Measurements from ENCODE around the gene ZDHHC8. TPM values are rescaled to one million over a fixed set of nuclear protein-coding genes. Genes with fewer than 3 reads are reported as not detected.

The ZDHHC8 gene
- polyA plus RNA-seq, 4 donors = 3.8 to 33.5 (median 14.3) TPM

GRCh38 chr22:20087319-20088262, 44.0 kb upstream of the ZDHHC8 start:
- H3K4me3 ChIP-seq (ENCODE audit: low read depth in 1 of 3, low read length in 3 of 3) = no peak overlapping the region
- WGBS, 3 donors = 90 to 94% (median 92%) methylated on average over 14 of the region's 14 CpGs
- FAIRE-seq (no peak), DNase-seq (no peak)
- H3K9me3 ChIP-seq (ENCODE audit: control insufficient read depth in 2 of 2, insufficient read depth in 1 of 2, low read depth in 1 of 2, low read length in 1 of 2) = no peaks in the 10 kb centered on the region
- H3K4me1 ChIP-seq (ENCODE audit: control insufficient read depth in 3 of 3, insufficient read depth in 2 of 3, low read depth in 1 of 3, low read length in 2 of 3) = peaks cover 0 to 19% (median 2%) of the 10 kb centered on the region in 3 donors
- peaks cover 20 to 89% (median 35%) of the 10 kb centered on the region in 3 donors for H3K36me3 ChIP-seq (ENCODE audit: control insufficient read depth in 3 of 3, insufficient read depth in 2 of 3, low read depth in 1 of 3, low read length in 3 of 3)
- H3K27me3 ChIP-seq (ENCODE audit: control insufficient read depth in 3 of 3, insufficient read depth in 3 of 3, low read length in 3 of 3) = no peaks in the 10 kb centered on the region
- H3K27ac ChIP-seq (ENCODE audit: low read depth in 1 of 3, low read length in 2 of 3) = no peak overlapping the region

DNA sequence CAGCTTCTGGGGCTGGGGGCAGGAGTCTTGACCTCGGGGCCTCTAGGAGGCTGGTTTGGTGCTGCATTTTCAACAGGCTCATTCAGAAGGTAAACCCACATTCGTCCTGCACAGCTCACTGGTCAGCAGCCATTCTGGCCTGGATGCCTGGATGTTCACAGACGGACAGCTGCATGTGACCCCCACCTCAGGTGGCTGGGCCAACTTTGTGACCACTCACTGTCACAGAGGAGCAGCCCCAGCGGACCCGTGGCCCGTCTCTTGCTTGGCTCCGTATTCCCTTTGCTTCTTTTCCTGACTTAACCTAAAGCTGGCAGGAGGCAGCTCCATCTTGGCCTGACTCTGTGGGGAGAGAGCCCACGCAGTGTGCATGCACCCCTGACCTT, 43.3 kb upstream of the ZDHHC8 start:
- Histone ChIP-seq H3K4me3 (ENCODE audit: low read depth in 1 of 3, low read length in 3 of 3) (no peak overlapping the region), H3K4me1 (ENCODE audit: control insufficient read depth in 3 of 3, insufficient read depth in 2 of 3, low read depth in 1 of 3, low read length in 2 of 3) (peaks cover 0 to 12% (median 2%) of the 10 kb centered on the region in 3 donors), H3K27ac (ENCODE audit: low read depth in 1 of 3, low read length in 2 of 3) (no peak overlapping the region), H3K9me3 (ENCODE audit: control insufficient read depth in 2 of 2, insufficient read depth in 1 of 2, low read depth in 1 of 2, low read length in 1 of 2) (no peaks in the 10 kb centered on the region), H3K27me3 (ENCODE audit: control insufficient read depth in 3 of 3, insufficient read depth in 3 of 3, low read length in 3 of 3) (no peaks in the 10 kb centered on the region), H3K36me3 (ENCODE audit: control insufficient read depth in 3 of 3, insufficient read depth in 2 of 3, low read depth in 1 of 3, low read length in 3 of 3) (peaks cover 20 to 89% (median 35%) of the 10 kb centered on the region in 3 donors)
- no peak for DNase-seq
- no peak for FAIRE-seq
- WGBS, 3 donors = 93 to 98% (median 93%) methylated on average over 8 of the region's 8 CpGs

DNA sequence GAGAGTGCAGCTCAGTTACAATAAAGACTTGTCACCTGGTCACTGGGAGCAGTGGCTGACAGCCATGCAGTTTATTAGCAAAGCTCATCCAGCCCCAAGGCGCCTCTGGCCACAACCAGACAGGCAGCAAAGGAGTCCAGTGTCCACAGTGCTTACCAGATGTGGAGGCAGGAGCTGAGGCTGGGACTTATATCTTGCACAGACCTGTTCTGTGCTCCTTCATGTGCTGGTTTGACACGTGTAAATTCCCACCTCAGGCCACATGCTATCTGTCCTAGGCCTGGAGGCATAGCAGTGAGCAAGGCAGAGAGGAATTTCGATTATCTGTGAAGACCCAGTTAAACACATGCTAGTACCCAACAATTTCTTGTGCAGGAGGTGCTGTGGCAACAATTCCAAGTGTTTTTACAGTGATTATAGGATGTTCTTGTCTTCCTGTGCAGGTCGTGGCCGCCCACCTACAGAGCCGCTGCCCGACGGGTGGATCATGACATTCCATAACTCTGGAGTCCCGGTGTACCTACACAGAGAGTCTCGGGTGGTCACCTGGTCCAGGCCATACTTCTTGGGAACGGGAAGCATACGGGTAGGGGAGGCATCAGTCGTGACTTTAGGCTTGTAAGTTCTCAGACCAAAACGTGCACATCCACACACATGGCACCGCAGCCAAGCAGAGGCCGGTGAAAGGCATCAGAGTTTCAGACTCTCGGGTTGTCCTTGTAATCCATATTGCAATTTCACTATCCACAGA, 42.2 kb upstream of the ZDHHC8 start:
- no peaks in the 10 kb centered on the region for H3K27me3 ChIP-seq (ENCODE audit: control insufficient read depth in 3 of 3, insufficient read depth in 3 of 3, low read length in 3 of 3)
- no peak overlapping the region for H3K4me3 ChIP-seq (ENCODE audit: low read depth in 1 of 3, low read length in 3 of 3)
- FAIRE-seq (no peak), DNase-seq (no peak)
- peaks cover 20 to 96% (median 43%) of the 10 kb centered on the region in 3 donors for H3K36me3 ChIP-seq (ENCODE audit: control insufficient read depth in 3 of 3, insufficient read depth in 2 of 3, low read depth in 1 of 3, low read length in 3 of 3)
- H3K4me1 ChIP-seq (ENCODE audit: control insufficient read depth in 3 of 3, insufficient read depth in 2 of 3, low read depth in 1 of 3, low read length in 2 of 3) = peaks cover 0 to 7% (median 0%) of the 10 kb centered on the region in 3 donors
- H3K9me3 ChIP-seq (ENCODE audit: control insufficient read depth in 2 of 2, insufficient read depth in 1 of 2, low read depth in 1 of 2, low read length in 1 of 2) = no peaks in the 10 kb centered on the region
- WGBS, 3 donors = 93 to 94% (median 94%) methylated on average over 17 of the region's 17 CpGs
- no peak overlapping the region for H3K27ac ChIP-seq (ENCODE audit: low read depth in 1 of 3, low read length in 2 of 3)

DNA sequence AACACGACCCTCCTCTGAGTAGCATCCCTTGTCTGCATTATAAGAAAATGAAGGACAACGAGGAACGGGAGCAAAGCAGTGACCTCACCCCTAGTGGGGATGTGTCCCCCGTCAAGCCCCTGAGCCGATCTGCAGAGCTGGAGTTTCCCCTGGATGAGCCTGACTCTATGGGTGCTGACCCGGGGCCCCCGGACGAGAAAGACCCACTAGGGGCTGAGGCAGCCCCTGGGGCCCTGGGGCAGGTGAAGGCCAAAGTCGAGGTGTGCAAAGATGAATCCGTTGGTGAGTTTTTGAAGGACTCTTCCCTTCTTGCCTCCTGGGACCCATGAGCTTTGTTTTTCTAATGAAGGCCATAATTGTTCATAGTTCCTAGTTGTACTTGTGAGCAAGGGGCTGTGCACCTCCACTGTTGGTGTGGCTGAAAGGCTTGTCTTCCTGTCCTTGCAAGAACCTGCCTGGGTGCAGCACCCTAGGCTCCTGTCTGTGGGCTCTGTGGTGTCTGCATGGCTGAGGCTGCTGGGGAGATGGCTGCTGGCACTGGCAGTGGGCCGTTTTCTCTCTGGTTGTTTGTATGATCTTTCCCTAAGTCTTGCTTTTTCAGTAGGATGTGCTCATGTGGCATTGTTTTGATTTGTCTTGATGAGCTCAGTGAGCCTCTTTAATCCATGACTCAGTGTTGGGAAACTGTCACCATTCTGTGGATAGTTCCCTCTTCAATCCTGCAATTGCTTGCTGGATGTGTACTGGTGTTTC, 41.5 kb upstream of the ZDHHC8 start:
- FAIRE-seq = no peak
- WGBS, 3 donors = 88 to 95% (median 93%) methylated on average over 11 of the region's 11 CpGs
- no peaks in the 10 kb centered on the region for H3K9me3 ChIP-seq (ENCODE audit: control insufficient read depth in 2 of 2, insufficient read depth in 1 of 2, low read depth in 1 of 2, low read length in 1 of 2)

DNA sequence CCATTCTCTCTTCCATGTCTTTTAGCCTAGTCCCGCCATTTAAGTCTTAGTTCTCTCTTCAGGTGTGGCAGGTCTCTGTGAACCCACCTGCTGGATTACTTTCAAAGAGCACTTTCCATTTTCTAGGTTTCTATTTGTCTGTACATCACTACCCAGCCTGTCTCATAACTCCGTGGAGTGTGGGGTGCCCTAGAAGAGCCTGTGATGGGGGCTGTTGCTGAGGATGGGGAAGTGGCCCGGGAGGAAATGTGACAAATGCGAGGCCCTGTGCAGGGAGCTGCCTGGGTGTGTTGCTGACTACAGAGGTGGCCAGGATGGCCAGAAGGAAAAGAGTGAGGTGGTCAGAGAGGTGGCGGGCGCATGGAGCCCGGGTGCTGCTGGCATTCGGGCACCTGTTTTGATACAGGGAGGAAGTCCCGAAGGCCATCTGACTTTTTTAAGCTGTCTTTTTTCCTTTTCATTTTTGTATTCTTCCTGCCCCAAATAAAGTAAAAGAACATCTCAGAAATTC, 40.8 kb upstream of the ZDHHC8 start:
- H3K4me3 ChIP-seq (ENCODE audit: low read depth in 1 of 3, low read length in 3 of 3) = no peak overlapping the region
- H3K9me3 ChIP-seq (ENCODE audit: control insufficient read depth in 2 of 2, insufficient read depth in 1 of 2, low read depth in 1 of 2, low read length in 1 of 2) = peaks cover 0 to 2% of the 10 kb centered on the region in 2 donors
- H3K27ac ChIP-seq (ENCODE audit: low read depth in 1 of 3, low read length in 2 of 3) = no peak overlapping the region
- WGBS, 3 donors = 90 to 91% (median 90%) methylated on average over 9 of the region's 9 CpGs
- no peaks in the 10 kb centered on the region for H3K27me3 ChIP-seq (ENCODE audit: control insufficient read depth in 3 of 3, insufficient read depth in 3 of 3, low read length in 3 of 3)
- DNase-seq (no peak), FAIRE-seq (no peak)
- H3K36me3 ChIP-seq (ENCODE audit: control insufficient read depth in 3 of 3, insufficient read depth in 2 of 3, low read depth in 1 of 3, low read length in 3 of 3) = peaks cover 28 to 97% (median 42%) of the 10 kb centered on the region in 3 donors
- H3K4me1 ChIP-seq (ENCODE audit: control insufficient read depth in 3 of 3, insufficient read depth in 2 of 3, low read depth in 1 of 3, low read length in 2 of 3) = no peaks in the 10 kb centered on the region

More for the DNA sequence above, 41.5 kb upstream of the ZDHHC8 start:
- no peaks in the 10 kb centered on the region for H3K27me3 ChIP-seq (ENCODE audit: control insufficient read depth in 3 of 3, insufficient read depth in 3 of 3, low read length in 3 of 3)
- no peak for DNase-seq
- H3K4me1 ChIP-seq (ENCODE audit: control insufficient read depth in 3 of 3, insufficient read depth in 2 of 3, low read depth in 1 of 3, low read length in 2 of 3) = no peaks in the 10 kb centered on the region
- peaks cover 22 to 96% (median 44%) of the 10 kb centered on the region in 3 donors for H3K36me3 ChIP-seq (ENCODE audit: control insufficient read depth in 3 of 3, insufficient read depth in 2 of 3, low read depth in 1 of 3, low read length in 3 of 3)
- no peak overlapping the region for H3K27ac ChIP-seq (ENCODE audit: low read depth in 1 of 3, low read length in 2 of 3)
- H3K4me3 ChIP-seq (ENCODE audit: low read depth in 1 of 3, low read length in 3 of 3) = no peak overlapping the region

GRCh38 chr22:20091690-20092476, 39.7 kb upstream of the ZDHHC8 start:
- FAIRE-seq (no peak), DNase-seq (no peak)
- H3K4me3 ChIP-seq (ENCODE audit: low read depth in 1 of 3, low read length in 3 of 3) = no peak overlapping the region
- no peaks in the 10 kb centered on the region for H3K27me3 ChIP-seq (ENCODE audit: control insufficient read depth in 3 of 3, insufficient read depth in 3 of 3, low read length in 3 of 3)
- H3K36me3 ChIP-seq (ENCODE audit: control insufficient read depth in 3 of 3, insufficient read depth in 2 of 3, low read depth in 1 of 3, low read length in 3 of 3) = peaks cover 24 to 90% (median 42%) of the 10 kb centered on the region in 3 donors
- no peak overlapping the region for H3K27ac ChIP-seq (ENCODE audit: low read depth in 1 of 3, low read length in 2 of 3)
- 89 to 93% (median 89%) methylated on average over 16 of the region's 16 CpGs for WGBS, 3 donors
- peaks cover 0 to 4% of the 10 kb centered on the region in 2 donors for H3K9me3 ChIP-seq (ENCODE audit: control insufficient read depth in 2 of 2, insufficient read depth in 1 of 2, low read depth in 1 of 2, low read length in 1 of 2)
- no peaks in the 10 kb centered on the region for H3K4me1 ChIP-seq (ENCODE audit: control insufficient read depth in 3 of 3, insufficient read depth in 2 of 3, low read depth in 1 of 3, low read length in 2 of 3)

- WGBS, 3 donors = 88 to 93% (median 91%) methylated on average over 11 of the region's 11 CpGs
- H3K4me1 ChIP-seq (ENCODE audit: control insufficient read depth in 3 of 3, insufficient read depth in 2 of 3, low read depth in 1 of 3, low read length in 2 of 3) = no peaks in the 10 kb centered on the region
- no peaks in the 10 kb centered on the region for H3K27me3 ChIP-seq (ENCODE audit: control insufficient read depth in 3 of 3, insufficient read depth in 3 of 3, low read length in 3 of 3)
- H3K9me3 ChIP-seq (ENCODE audit: control insufficient read depth in 2 of 2, insufficient read depth in 1 of 2, low read depth in 1 of 2, low read length in 1 of 2) = peaks cover 0 to 4% of the 10 kb centered on the region in 2 donors
- no peak overlapping the region for H3K4me3 ChIP-seq (ENCODE audit: low read depth in 1 of 3, low read length in 3 of 3)
- FAIRE-seq = no peak
- no peak for DNase-seq
- H3K36me3 ChIP-seq (ENCODE audit: control insufficient read depth in 3 of 3, insufficient read depth in 2 of 3, low read depth in 1 of 3, low read length in 3 of 3) = peaks cover 20 to 85% (median 37%) of the 10 kb centered on the region in 3 donors
- H3K27ac ChIP-seq (ENCODE audit: low read depth in 1 of 3, low read length in 2 of 3) = no peak overlapping the region
These were observed 39.1 kb upstream of the ZDHHC8 start for GRCh38 chr22:20092477-20092854.

Data from small intestine (tissue), 7 donors.